Esophagus squamous epithelium (tissue), 4 donors: ENCODE data around the gene CDKAL1.

Source experiments
- POLR2A ChIP-seq, 4 donors: fragments of 450-650 bp; IDR thresholded peaks; one replicate each; pipeline ENCODE4 v1.6.1; 2017; ENCODE audit warnings: antibody characterized with exemption in 4 of 4, mild to moderate bottlenecking in 4 of 4, moderate library complexity in 3 of 4
- TF ChIP-seq, protein P1 (sequence below), 6 experiments: fragments of 450-650 bp in 4 of 6; fragments of 200-600 bp in 2 of 6; sonication (generic) in 2 of 6; IDR thresholded peaks; one replicate each; pipeline ENCODE4 v1.5.1; 2016 to 2019; ENCODE audit warnings: antibody characterized with exemption in 6 of 6, mild to moderate bottlenecking in 4 of 6, moderate library complexity in 4 of 6

DNA sequence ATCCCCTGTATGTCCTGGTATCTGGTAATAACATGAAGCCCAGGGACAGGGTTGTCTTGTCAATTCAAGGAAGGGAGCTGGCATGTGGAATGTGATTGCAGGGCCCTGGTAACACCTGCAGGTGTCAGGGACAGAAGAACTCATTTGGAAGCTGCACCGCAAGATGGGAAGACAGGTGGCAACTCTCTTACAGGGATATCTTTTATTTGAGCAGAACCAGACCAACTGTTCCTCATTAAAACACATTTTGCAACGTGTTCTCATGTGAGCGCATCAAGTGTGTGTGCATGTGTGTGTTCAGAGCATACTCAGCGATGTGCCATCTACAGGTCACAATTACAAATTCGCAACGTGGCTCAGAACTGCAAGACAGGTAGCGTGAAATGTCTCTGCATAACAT is 688.4 kb downstream of the CDKAL1 start:
- TF ChIP-seq, protein P1, sequence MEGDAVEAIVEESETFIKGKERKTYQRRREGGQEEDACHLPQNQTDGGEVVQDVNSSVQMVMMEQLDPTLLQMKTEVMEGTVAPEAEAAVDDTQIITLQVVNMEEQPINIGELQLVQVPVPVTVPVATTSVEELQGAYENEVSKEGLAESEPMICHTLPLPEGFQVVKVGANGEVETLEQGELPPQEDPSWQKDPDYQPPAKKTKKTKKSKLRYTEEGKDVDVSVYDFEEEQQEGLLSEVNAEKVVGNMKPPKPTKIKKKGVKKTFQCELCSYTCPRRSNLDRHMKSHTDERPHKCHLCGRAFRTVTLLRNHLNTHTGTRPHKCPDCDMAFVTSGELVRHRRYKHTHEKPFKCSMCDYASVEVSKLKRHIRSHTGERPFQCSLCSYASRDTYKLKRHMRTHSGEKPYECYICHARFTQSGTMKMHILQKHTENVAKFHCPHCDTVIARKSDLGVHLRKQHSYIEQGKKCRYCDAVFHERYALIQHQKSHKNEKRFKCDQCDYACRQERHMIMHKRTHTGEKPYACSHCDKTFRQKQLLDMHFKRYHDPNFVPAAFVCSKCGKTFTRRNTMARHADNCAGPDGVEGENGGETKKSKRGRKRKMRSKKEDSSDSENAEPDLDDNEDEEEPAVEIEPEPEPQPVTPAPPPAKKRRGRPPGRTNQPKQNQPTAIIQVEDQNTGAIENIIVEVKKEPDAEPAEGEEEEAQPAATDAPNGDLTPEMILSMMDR (IDR thresholded peaks at IDR 0.05) = no peak
- TF ChIP-seq POLR2A (IDR thresholded peaks at IDR 0.05) = no peak
